Stimulated activated CD8-positive, alpha-beta memory T cell treated with anti-CD3 and anti-CD28 coated beads, Interleukin-12 subunit alpha, Interleukin-12 subunit beta, amount 100 ng/mL, for 1 hour (primary cell): Measurements from ENCODE around the gene RASA3.
"Not testable (repeated sequence)": the region's sequence is repeated elsewhere in the genome, so short reads cannot be mapped to it uniquely, and the experiment has no call there.

ENCODE experiments used
- DNase-seq: peaks from one replicate; pipeline ENCODE4 v3.0.0-alpha.2; 2020; ENCODE audit warnings: low read depth

RASA3 gene

DNA sequence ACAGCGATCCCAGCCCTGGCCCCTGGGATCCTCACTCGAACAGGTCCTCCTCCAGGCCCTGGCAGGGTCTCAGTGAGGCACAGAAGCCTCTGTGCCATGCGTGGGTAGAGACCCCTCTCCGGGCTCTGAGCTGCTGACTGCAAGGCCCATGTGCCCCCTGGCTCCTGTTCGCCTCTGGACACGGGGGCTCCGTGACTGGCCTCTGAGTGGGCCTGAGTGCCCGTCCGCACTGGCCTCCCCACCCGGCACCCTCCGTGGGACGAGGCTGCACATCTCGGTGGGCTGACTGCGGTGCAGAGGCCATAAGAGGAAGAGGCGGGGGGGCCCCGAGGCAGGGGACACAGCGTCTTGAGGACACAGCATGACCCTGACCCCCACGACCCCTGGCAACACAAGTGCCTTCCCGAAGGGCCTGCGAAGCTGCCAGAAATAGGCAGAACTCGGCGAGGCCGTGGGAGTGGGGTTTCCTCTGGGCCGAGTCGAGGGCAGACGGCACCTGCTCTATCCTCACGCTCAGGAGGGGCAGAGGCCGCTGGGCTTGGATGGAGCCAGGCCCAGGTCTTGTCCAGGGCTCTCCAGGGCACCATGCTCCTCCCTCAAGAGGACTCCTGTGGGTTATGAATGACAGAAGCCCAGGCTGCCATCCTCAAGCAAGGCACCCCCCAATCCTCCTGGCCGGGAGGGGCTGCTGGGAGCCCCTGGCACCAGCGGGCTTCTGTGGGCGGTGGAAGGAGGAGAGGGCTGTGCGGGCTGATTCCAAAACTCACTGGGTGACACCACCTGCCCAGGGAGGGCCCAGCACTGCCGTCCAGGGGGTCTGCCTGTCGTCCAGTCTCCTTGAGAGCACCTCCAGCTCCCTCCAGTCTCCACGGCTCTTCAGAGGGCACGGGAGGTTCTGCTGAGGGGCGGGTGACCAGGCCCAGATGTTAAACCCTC lies 52.6 kb downstream of the RASA3 start:
- no peak for DNase-seq

GRCh38 chr13:114078461-114079451 lies 53.7 kb downstream of the RASA3 start:
- no peak for DNase-seq

GRCh38 chr13:114077933-114078325 lies 54.5 kb downstream of the RASA3 start:
- no peak for DNase-seq

DNA sequence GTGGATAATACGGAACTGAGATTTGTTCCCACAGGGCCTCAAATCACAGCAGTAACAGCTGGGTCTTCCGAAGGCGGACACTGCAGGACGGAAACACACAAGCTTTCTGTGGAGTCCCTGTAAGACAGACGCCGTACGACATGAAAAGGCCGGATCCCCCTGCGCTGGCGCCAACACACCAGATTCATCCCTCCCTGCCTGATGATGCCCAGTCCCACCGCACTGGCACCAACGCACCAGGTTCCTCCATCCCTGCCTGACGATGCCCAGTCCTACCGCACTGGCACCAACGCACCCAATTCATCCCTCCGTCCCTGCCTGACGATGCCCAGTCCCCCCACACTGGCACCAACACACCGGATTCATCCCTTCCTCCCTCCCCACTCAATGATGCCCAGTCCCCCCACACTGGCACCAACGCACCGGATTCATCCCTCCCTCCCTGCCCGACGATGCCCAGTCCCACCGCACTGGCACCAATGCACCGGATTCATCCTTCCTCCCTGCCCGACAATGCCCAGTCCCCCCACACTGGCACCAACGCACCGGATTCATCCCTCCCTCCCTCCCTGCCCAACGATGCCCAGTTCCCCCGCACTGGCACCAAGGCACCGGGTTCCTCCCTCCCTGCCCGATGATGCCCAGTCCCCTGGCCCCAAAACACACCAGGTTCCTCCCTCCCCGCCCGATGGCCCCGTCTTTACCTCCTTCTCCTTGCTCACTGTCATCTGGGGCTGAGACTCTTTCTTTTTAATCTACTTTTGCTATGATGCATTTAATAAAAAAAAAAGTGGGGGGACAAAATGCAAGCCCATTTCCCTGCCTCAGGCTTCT lies 55.1 kb downstream of the RASA3 start:
- no peak for DNase-seq

DNA sequence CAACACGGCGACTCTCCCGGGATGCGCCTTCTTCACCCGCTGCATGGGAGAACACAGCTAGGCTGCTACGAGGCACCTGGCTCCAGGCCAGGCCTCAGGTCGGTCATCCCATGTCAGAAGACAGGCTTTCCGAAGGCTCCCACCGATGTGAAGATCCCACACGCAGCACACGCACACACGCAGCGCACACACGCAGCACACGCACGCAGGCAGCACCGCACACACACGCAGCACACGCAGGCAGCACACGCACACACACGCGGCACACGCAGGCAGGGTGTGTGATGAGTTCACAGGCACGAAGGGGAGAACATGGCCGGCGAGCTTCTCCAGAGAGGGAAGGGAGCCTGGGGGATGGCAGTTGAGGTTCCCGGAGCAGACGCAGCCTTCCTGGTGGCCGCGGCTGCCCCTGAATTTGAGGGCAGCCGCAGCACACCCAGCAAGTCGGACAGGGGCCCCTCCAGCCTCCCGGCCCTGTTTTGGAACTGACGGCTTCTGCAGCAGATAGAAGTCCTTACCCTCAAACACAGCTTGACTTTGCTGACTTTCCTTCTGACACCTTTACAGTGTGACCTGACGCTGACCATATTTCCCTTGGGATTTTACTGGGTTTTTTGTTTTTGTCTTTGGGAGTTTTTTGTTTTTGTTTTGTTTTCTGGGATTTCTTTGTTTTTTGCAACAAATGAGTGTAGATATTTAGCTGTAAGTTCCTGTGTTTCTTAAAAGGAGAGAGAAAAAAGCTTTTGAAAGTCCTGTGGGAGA lies 55.9 kb downstream of the RASA3 start:
- no peak for DNase-seq

- DNase-seq: not testable (repeated sequence)
Observed at GRCh38 chr13:114075811-114076210, 56.6 kb downstream of the RASA3 start.

DNA sequence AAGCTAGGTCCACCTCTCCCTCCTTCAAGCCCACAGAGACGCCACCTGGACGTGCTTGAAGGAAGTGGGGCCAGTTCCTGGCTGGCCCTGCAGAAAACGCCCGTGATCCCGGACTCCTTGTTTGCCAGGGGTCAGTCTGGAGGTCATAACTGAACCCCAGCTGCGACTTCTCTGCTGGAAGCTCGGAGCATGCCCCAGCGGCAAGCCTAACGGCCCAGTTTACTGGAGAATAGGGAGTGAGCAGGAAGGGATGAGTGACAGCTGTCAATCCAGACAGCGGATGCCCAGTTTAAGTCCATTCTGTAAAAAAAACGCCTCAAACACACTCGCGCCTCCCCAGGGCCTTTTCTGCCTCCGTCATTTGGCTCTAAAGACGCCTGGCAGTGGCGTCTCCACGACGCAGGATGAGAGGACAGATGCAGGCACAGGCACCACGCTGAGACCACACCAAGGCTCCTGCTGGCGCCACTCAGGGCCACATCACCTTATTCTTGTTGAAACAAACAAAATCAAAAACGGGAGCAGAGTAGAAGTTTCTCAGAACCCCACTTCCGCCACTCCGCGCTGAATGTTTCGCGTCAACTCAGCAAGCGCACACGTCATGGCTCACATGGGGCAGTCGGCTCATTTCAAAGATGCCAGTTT lies 57.6 kb downstream of the RASA3 start:
- no peak for DNase-seq

GRCh38 chr13:114073881-114074612 lies 58.4 kb downstream of the RASA3 start:
- no peak for DNase-seq

DNA sequence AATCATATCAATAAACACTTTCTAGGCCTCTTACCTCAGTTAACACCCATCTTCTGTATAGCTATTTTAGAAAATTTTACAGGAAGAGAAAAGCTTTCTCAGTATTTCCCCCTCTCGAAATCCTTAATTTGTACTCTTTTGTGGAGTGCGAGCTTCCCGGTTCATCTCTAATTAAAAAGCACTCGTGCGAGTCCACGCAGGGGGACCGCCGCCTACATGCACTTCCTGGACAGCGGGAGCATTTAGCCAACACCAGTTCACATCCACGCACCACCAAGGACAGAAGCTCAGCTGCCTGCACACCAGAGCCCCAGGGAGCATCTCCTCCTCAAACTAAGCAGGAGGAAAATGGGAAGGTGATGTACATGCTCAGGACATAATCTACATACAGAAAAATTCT lies 60.0 kb downstream of the RASA3 start:
- no peak for DNase-seq

GRCh38 chr13:114071991-114072390 lies 60.4 kb downstream of the RASA3 start:
- no peak for DNase-seq

GRCh38 chr13:114071410-114071809 lies 61.0 kb downstream of the RASA3 start:
- DNase-seq: no peak

GRCh38 chr13:114070098-114070799 lies 62.2 kb downstream of the RASA3 start:
- no peak for DNase-seq

- DNase-seq: no peak
Observed at GRCh38 chr13:114069376-114070097, 62.9 kb downstream of the RASA3 start.

- DNase-seq: no peak
Observed at GRCh38 chr13:114068656-114069318, 63.6 kb downstream of the RASA3 start.

DNA sequence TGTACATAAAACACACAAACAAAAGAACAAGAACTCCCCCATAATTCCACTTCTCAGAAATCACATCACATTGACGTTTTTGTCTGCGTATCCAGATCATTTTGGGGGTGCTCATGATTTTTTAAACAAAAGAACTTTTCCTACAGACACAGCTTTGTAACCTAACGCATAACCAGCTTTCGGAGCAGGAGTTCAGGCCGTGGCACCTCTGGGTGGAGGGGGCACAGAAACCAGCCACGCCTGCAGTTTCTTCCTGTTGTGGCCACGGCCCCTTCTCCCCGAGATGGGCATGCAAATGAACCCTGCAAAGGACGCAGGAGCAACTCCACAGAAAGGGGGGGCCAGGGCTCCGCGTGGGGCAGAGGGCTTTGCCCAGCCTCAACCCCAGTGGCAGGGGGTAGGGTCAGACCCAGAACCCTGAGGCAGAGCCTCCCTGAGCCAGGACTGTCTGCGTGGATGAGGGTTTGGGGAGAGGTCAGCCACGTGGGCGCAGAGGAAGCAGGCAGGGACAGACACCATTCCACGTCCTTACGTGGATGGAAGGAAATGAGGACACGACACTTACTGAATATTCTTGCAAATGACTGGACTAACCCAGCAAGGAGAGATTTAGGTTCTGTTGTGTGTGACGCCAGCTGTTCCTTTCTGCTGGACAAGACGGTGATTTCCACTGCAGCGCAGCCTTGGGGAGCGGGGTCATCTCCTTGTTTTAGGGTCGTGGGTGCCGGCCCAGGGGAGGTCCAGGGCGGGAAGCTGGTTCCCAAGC lies 64.4 kb downstream of the RASA3 start:
- DNase-seq: no peak

DNA sequence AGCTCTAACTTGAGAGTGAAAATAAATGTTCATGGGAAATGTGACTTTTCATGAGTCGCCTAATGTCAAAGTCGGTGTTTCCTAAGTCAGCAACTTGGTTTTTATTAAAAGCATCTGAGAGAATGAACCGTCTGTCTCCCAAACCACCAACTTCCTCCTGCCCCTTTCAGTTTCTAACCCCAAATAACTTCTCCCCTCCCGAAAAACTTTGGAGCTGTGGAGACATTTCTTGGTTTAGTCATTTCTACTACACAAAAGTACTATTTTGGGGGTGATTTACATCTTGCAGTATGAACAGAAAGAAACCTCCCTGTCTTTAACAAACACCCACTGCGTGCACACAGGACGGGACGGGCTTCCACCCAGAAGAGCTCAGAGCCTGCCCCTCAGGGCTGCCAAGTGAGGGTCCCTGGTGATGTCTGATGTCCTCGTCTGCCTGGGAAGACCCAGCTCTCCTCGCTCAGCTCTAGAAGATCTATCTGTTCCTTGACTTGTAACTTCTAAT lies 65.0 kb downstream of the RASA3 start:
- no peak for DNase-seq

GRCh38 chr13:114066956-114067355 lies 65.5 kb downstream of the RASA3 start:
- DNase-seq: no peak
